ENCODE data around the gene BFSP2. TPM values are rescaled to one million over a fixed set of nuclear protein-coding genes. Genes with fewer than 3 reads are reported as not detected.

Gene BFSP2
- total RNA-seq, 1 donor from 2014 or later: not detected

- no peak overlapping the region for H3K4me3 Mint-ChIP-seq (ENCODE audit: unreplicated experiment)
- no peak overlapping the region for H3K27ac Mint-ChIP-seq (ENCODE audit: unreplicated experiment)
- no peaks in the 10 kb centered on the region for H3K9me3 Mint-ChIP-seq (ENCODE audit: unreplicated experiment)
- TF ChIP-seq, protein P1, sequence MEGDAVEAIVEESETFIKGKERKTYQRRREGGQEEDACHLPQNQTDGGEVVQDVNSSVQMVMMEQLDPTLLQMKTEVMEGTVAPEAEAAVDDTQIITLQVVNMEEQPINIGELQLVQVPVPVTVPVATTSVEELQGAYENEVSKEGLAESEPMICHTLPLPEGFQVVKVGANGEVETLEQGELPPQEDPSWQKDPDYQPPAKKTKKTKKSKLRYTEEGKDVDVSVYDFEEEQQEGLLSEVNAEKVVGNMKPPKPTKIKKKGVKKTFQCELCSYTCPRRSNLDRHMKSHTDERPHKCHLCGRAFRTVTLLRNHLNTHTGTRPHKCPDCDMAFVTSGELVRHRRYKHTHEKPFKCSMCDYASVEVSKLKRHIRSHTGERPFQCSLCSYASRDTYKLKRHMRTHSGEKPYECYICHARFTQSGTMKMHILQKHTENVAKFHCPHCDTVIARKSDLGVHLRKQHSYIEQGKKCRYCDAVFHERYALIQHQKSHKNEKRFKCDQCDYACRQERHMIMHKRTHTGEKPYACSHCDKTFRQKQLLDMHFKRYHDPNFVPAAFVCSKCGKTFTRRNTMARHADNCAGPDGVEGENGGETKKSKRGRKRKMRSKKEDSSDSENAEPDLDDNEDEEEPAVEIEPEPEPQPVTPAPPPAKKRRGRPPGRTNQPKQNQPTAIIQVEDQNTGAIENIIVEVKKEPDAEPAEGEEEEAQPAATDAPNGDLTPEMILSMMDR (IDR thresholded peaks at IDR 0.05): no peak
- H3K36me3 Mint-ChIP-seq (ENCODE audit: unreplicated experiment): no peaks in the 10 kb centered on the region
- H3K4me1 Mint-ChIP-seq (ENCODE audit: unreplicated experiment): peaks cover 7% of the 10 kb centered on the region
- H3K27me3 Mint-ChIP-seq (ENCODE audit: unreplicated experiment): peaks cover 7% of the 10 kb centered on the region
- DNase-seq (ENCODE audit: extremely low spot score, unreplicated experiment): no peak
These were observed 18.3 kb upstream of the BFSP2 start for GRCh38 chr3:133381346-133382109.

GRCh38 chr3:133383175-133383574 lies 16.7 kb upstream of the BFSP2 start:
- Mint-ChIP-seq H3K27me3 (ENCODE audit: unreplicated experiment) (peaks cover 7% of the 10 kb centered on the region), H3K36me3 (ENCODE audit: unreplicated experiment) (no peaks in the 10 kb centered on the region), H3K4me1 (ENCODE audit: unreplicated experiment) (peaks cover 7% of the 10 kb centered on the region), H3K9me3 (ENCODE audit: unreplicated experiment) (no peaks in the 10 kb centered on the region), H3K27ac (ENCODE audit: unreplicated experiment) (no peak overlapping the region), H3K4me3 (ENCODE audit: unreplicated experiment) (no peak overlapping the region)
- DNase-seq (ENCODE audit: extremely low spot score, unreplicated experiment): no peak
- TF ChIP-seq, protein P1 (IDR thresholded peaks at IDR 0.05): no peak

DNA sequence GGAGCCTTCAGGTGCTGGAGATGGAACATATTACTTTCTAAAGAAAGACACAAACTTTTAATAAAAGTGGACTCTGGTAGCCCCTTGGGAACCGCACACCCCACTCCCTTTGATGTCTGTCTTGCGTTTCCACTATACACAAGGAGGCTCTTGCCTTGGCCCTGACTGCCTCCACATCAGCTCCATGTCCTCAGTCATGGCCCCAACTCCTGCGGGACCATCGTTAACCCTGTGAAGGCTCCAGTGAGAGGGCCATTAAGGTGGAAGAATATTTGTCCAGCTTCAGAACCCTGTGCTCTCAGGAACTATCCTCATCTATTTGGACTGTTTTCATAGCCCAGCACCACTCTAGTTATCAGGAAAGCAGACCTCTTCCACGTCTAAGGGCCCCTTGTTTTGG lies 16.1 kb upstream of the BFSP2 start:
- no peak overlapping the region for H3K4me3 Mint-ChIP-seq (ENCODE audit: unreplicated experiment)
- H3K27ac Mint-ChIP-seq (ENCODE audit: unreplicated experiment): no peak overlapping the region
- no peaks in the 10 kb centered on the region for H3K9me3 Mint-ChIP-seq (ENCODE audit: unreplicated experiment)
- H3K27me3 Mint-ChIP-seq (ENCODE audit: unreplicated experiment): peaks cover 7% of the 10 kb centered on the region
- H3K4me1 Mint-ChIP-seq (ENCODE audit: unreplicated experiment): peaks cover 7% of the 10 kb centered on the region
- DNase-seq (ENCODE audit: extremely low spot score, unreplicated experiment): no peak
- TF ChIP-seq, protein P1 (IDR thresholded peaks at IDR 0.05): no peak
- no peaks in the 10 kb centered on the region for H3K36me3 Mint-ChIP-seq (ENCODE audit: unreplicated experiment)

- H3K9me3 Mint-ChIP-seq (ENCODE audit: unreplicated experiment): no peaks in the 10 kb centered on the region
- TF ChIP-seq, protein P1 (IDR thresholded peaks at IDR 0.05): peak; percentile 93
- no peak overlapping the region for H3K4me3 Mint-ChIP-seq (ENCODE audit: unreplicated experiment)
- peaks cover 7% of the 10 kb centered on the region for H3K27me3 Mint-ChIP-seq (ENCODE audit: unreplicated experiment)
- no peak overlapping the region for H3K27ac Mint-ChIP-seq (ENCODE audit: unreplicated experiment)
- no peak for DNase-seq (ENCODE audit: extremely low spot score, unreplicated experiment)
- no peaks in the 10 kb centered on the region for H3K36me3 Mint-ChIP-seq (ENCODE audit: unreplicated experiment)
- H3K4me1 Mint-ChIP-seq (ENCODE audit: unreplicated experiment): peaks cover 7% of the 10 kb centered on the region
These were observed 15.4 kb upstream of the BFSP2 start for GRCh38 chr3:133384331-133385027.

DNA sequence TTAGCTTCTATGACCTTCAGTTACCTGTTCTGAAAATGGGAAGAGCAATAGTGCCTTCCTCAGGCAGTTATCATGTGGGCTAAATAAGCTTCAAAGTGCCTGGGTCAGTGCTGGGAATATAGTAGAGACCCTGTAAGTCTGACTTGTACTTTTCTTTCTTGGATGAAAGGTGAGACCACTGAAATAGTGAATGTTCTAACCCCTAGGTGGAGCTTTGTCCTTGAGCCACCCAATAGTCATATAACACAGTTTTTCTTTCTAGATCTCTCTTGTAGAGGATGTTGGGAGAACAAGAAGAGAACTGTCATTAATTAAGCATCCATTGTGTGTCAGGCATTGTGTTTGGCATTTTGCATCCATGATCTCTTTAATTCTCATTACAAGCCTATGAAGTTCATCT lies 13.0 kb upstream of the BFSP2 start:
- Mint-ChIP-seq H3K27me3 (ENCODE audit: unreplicated experiment) (peaks cover 3% of the 10 kb centered on the region), H3K4me3 (ENCODE audit: unreplicated experiment) (no peak overlapping the region), H3K36me3 (ENCODE audit: unreplicated experiment) (no peaks in the 10 kb centered on the region), H3K27ac (ENCODE audit: unreplicated experiment) (no peak overlapping the region), H3K4me1 (ENCODE audit: unreplicated experiment) (peaks cover 7% of the 10 kb centered on the region), H3K9me3 (ENCODE audit: unreplicated experiment) (no peaks in the 10 kb centered on the region)
- TF ChIP-seq, protein P1 (IDR thresholded peaks at IDR 0.05): peak; percentile 22
- no peak for DNase-seq (ENCODE audit: extremely low spot score, unreplicated experiment)
